ENCODE results near the gene WBP2NL.
A peak's percentile ranks its signal among the peaks of the same experiment; 100 is the strongest.
"Not testable (repeated sequence)": the region's sequence is repeated elsewhere in the genome, so short reads cannot be mapped to it uniquely, and the experiment has no call there.

Gene WBP2NL

GRCh38 chr22:41998361-41999261 is at the start of gene WBP2NL:
TSS of gene WBP2NL (plus strand) at chr22:41998788. CDS start at chr22:41998819, 31 bp downstream.
- no peak for TF ChIP-seq CTCF (conservative IDR thresholded peaks at IDR 0.05; ENCODE audit: low read depth)
- peak; percentile 95 for DNase-seq (ENCODE audit: low spot score)
- CTCF ChIA-PET: no interaction called here
- POLR2A ChIA-PET (ENCODE audit: low non-redundant PET): no interaction called here
- peak within 1 kb of the TSS; percentile 61 for H3K27ac ChIP-seq

- POLR2A ChIA-PET (ENCODE audit: low non-redundant PET); CTCF ChIA-PET; DNase-seq (ENCODE audit: low spot score); H3K27ac ChIP-seq: not testable (repeated sequence)
These were observed 49.7 kb upstream of the WBP2NL start for GRCh38 chr22:41948928-41949296.

- ChIA-PET CTCF (no interaction called here), POLR2A (ENCODE audit: low non-redundant PET) (no interaction called here)
These were observed 49.2 kb upstream of the WBP2NL start for GRCh38 chr22:41949297-41949965.

GRCh38 chr22:41951898-41952474 is 46.6 kb upstream of the WBP2NL start, which contains the start of gene SMIM45:
TSS of gene SMIM45 (plus strand) at chr22:41952150.
- H3K27ac ChIP-seq: peak within 1 kb of the TSS; percentile 4; the same call in 1 of the 2 replicates
- DNase-seq (ENCODE audit: low spot score): no peak
- CTCF ChIA-PET: no interaction called here
- POLR2A ChIA-PET (ENCODE audit: low non-redundant PET): no interaction called here
- TF ChIP-seq CTCF (conservative IDR thresholded peaks at IDR 0.05; ENCODE audit: low read depth): no peak

More at GRCh38 chr22:41949297-41949965, 49.2 kb upstream of the WBP2NL start:
- no peak for DNase-seq (ENCODE audit: low spot score)
- no peak for TF ChIP-seq CTCF (conservative IDR thresholded peaks at IDR 0.05; ENCODE audit: low read depth)
- H3K27ac ChIP-seq: no peak overlapping the region

GRCh38 chr22:41952713-41953112 is 45.9 kb upstream of the WBP2NL start:
- no peak for DNase-seq (ENCODE audit: low spot score)
- H3K27ac ChIP-seq: peak overlapping the region; percentile 4; the same call in 1 of the 2 replicates
- ChIA-PET POLR2A (ENCODE audit: low non-redundant PET) (no interaction called here), CTCF (no interaction called here)
- TF ChIP-seq CTCF (conservative IDR thresholded peaks at IDR 0.05; ENCODE audit: low read depth): no peak

GRCh38 chr22:41957941-41958556 is 40.5 kb upstream of the WBP2NL start:
- no peak overlapping the region for H3K27ac ChIP-seq
- peak; percentile 18; the same call in 1 of the 2 replicates for TF ChIP-seq CTCF (conservative IDR thresholded peaks at IDR 0.05; ENCODE audit: low read depth)
- ChIA-PET CTCF (interaction anchor here (1.0 kb wide), 1 partner anchor 261 kb away, joined by 3 read pairs; no protein-coding TSS in a partner anchor), POLR2A (ENCODE audit: low non-redundant PET) (no interaction called here)
- no peak for DNase-seq (ENCODE audit: low spot score)

Data from RWPE1 (cell line).